Measurements from ENCODE around the gene AHNAK2. TPM values are rescaled to one million over a fixed set of nuclear protein-coding genes. Genes with fewer than 3 reads are reported as not detected.
"Not testable (repeated sequence)": the region's sequence is repeated elsewhere in the genome, so short reads cannot be mapped to it uniquely, and the experiment has no call there.

The AHNAK2 gene
- total RNA-seq, 1 experiment from 2014 or later, result 223 TPM

DNA sequence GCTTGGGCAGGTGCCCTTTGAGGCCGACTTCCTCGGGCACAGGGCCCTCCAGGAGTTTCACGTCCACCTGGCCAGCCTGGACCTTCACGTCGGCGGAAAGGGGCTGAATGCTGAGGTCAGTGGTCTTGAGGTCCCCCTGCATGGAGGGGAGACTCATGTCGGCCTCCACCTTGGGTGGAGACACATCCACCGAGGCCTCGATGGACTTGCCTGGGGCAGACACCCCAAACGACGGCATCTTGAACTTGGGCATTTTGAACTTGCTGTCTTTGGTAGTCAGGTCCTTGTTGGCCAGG, 29.5 kb downstream of the AHNAK2 start:
- H3K4me1 ChIP-seq (ENCODE audit: control insufficient read depth, insufficient read depth, low read length), result no peaks in the 10 kb centered on the region
- BruUV-seq (replicated peaks), result no TSS peak
- intact Hi-C loops (cut with micrococcal nuclease; ENCODE audit: unreplicated experiment) (no loop called here), in situ Hi-C loops (cut with HindIII; ENCODE audit: low pct_unique_long_range_greater_than_20kb, low sequenced_read_pairs) (no loop called here)
- no peak overlapping the region for H3K4me3 ChIP-seq (ENCODE audit: low read depth in 2 of 2, low read length in 2 of 2)
- ATAC-seq (no peak), DNase-seq (ENCODE audit: low read depth, low spot score) (no peak)
- POLR2A ChIA-PET, result no interaction called here
- no peaks in the 10 kb centered on the region for H3K36me3 ChIP-seq (ENCODE audit: control insufficient read depth, insufficient read depth, low read length)
- TF ChIP-seq, protein P1, sequence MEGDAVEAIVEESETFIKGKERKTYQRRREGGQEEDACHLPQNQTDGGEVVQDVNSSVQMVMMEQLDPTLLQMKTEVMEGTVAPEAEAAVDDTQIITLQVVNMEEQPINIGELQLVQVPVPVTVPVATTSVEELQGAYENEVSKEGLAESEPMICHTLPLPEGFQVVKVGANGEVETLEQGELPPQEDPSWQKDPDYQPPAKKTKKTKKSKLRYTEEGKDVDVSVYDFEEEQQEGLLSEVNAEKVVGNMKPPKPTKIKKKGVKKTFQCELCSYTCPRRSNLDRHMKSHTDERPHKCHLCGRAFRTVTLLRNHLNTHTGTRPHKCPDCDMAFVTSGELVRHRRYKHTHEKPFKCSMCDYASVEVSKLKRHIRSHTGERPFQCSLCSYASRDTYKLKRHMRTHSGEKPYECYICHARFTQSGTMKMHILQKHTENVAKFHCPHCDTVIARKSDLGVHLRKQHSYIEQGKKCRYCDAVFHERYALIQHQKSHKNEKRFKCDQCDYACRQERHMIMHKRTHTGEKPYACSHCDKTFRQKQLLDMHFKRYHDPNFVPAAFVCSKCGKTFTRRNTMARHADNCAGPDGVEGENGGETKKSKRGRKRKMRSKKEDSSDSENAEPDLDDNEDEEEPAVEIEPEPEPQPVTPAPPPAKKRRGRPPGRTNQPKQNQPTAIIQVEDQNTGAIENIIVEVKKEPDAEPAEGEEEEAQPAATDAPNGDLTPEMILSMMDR (IDR thresholded peaks at IDR 0.05), result no peak
- TF ChIP-seq POLR2AphosphoS5 (IDR thresholded peaks at IDR 0.05; ENCODE audit: low read depth, low read length) (no peak), TCF7L2 (IDR thresholded peaks at IDR 0.05; ENCODE audit: low read depth, low read length) (no peak), SIN3A (IDR thresholded peaks at IDR 0.05; ENCODE audit: borderline replicate concordance, insufficient read depth, low read depth, low read length) (no peak)
- TF ChIP-seq, protein P2, sequence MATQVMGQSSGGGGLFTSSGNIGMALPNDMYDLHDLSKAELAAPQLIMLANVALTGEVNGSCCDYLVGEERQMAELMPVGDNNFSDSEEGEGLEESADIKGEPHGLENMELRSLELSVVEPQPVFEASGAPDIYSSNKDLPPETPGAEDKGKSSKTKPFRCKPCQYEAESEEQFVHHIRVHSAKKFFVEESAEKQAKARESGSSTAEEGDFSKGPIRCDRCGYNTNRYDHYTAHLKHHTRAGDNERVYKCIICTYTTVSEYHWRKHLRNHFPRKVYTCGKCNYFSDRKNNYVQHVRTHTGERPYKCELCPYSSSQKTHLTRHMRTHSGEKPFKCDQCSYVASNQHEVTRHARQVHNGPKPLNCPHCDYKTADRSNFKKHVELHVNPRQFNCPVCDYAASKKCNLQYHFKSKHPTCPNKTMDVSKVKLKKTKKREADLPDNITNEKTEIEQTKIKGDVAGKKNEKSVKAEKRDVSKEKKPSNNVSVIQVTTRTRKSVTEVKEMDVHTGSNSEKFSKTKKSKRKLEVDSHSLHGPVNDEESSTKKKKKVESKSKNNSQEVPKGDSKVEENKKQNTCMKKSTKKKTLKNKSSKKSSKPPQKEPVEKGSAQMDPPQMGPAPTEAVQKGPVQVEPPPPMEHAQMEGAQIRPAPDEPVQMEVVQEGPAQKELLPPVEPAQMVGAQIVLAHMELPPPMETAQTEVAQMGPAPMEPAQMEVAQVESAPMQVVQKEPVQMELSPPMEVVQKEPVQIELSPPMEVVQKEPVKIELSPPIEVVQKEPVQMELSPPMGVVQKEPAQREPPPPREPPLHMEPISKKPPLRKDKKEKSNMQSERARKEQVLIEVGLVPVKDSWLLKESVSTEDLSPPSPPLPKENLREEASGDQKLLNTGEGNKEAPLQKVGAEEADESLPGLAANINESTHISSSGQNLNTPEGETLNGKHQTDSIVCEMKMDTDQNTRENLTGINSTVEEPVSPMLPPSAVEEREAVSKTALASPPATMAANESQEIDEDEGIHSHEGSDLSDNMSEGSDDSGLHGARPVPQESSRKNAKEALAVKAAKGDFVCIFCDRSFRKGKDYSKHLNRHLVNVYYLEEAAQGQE (IDR thresholded peaks at IDR 0.05; ENCODE audit: insufficient read depth in 1 of 2, low read depth in 2 of 2, low read length in 1 of 2), result no peak
- CTCF ChIA-PET, result no interaction called here
- H3K27ac ChIP-seq (ENCODE audit: low read length), result no peak overlapping the region
- no peaks in the 10 kb centered on the region for H3K27me3 ChIP-seq (ENCODE audit: control insufficient read depth, insufficient read depth, low read length)
- no peaks in the 10 kb centered on the region for H3K9me3 ChIP-seq (ENCODE audit: control insufficient read depth, insufficient read depth, low read depth, low read length)

DNA sequence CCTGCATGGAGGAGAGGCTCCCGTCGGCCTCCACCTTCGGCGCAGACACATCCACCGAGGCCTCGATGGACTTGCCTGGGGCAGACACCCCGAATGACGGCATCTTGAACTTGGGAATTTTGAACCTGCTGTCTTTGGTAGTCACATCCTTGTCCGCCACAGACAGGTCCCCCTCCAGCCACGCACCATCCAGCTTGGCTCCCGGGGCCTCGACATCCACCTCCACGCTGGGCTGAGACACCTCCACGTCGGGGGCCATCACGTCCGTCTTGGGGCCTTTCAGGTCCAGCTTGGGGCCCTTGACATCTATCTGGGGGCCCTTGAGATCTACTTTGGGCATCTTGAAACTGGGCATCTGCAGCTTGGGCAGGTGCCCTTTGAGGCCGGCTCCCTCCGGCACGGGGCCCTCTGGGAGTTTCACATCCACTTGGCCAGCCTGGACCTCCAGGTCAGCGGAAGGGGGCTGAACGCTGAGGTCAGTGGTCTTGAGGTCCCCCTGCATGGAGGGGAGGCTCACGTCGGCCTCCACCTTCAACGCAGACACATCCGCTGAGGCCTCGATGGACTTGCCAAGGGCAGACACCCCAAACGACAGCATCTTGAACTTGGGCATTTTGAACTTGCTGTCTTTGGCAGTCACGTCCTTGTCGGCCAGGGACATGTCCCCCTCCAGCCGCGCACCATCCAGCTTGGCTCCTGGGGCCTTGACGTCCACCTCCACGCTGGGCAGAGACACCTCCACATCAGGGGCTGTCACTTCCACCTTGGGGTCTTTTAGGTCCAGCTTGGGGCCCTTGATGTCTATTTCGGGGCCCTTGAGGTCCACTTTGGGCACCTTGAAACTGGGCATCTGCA, 30.1 kb downstream of the AHNAK2 start:
- CTCF ChIA-PET; intact Hi-C loops (cut with micrococcal nuclease; ENCODE audit: unreplicated experiment): not testable (repeated sequence)
- POLR2A ChIA-PET, result interaction anchor here (0.6 kb wide), 1 partner anchor 16 kb away, joined by 5 read pairs; no protein-coding TSS in a partner anchor

DNA sequence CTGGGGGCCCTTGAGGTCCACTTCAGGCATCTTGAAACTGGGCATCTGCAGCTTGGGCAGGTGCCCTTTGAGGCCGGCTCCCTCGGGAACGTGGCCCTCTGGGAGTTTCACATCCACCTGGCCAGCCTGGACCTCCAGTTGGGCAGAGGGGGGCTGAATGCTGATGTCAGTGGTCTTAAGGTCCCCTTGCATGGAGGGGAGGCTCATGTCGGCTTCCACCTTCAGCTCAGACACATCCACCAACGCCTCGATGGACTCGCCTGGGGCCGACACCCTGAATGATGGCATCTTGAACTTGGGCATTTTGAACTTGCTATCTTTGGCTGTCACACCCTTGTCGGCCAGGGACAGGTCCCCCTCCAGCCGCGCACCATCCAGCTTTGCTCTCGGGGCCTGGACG, 31.0 kb downstream of the AHNAK2 start:
- BruUV-seq (replicated peaks); H3K27ac ChIP-seq (ENCODE audit: low read length); CTCF ChIA-PET; H3K36me3 ChIP-seq (ENCODE audit: control insufficient read depth, insufficient read depth, low read length); H3K27me3 ChIP-seq (ENCODE audit: control insufficient read depth, insufficient read depth, low read length); ATAC-seq; in situ Hi-C loops (cut with HindIII; ENCODE audit: low pct_unique_long_range_greater_than_20kb, low sequenced_read_pairs); H3K4me1 ChIP-seq (ENCODE audit: control insufficient read depth, insufficient read depth, low read length); intact Hi-C loops (cut with micrococcal nuclease; ENCODE audit: unreplicated experiment); DNase-seq (ENCODE audit: low read depth, low spot score); H3K9me3 ChIP-seq (ENCODE audit: control insufficient read depth, insufficient read depth, low read depth, low read length); H3K4me3 ChIP-seq (ENCODE audit: low read depth in 2 of 2, low read length in 2 of 2): not testable (repeated sequence)
- POLR2A ChIA-PET, result interaction anchor here (0.6 kb wide), 1 partner anchor 17 kb away, joined by 5 read pairs; no protein-coding TSS in a partner anchor

More for the DNA sequence above, 30.1 kb downstream of the AHNAK2 start:
- DNase-seq (ENCODE audit: low read depth, low spot score); BruUV-seq (replicated peaks); in situ Hi-C loops (cut with HindIII; ENCODE audit: low pct_unique_long_range_greater_than_20kb, low sequenced_read_pairs); H3K9me3 ChIP-seq (ENCODE audit: control insufficient read depth, insufficient read depth, low read depth, low read length); H3K27me3 ChIP-seq (ENCODE audit: control insufficient read depth, insufficient read depth, low read length); ATAC-seq; H3K27ac ChIP-seq (ENCODE audit: low read length); H3K36me3 ChIP-seq (ENCODE audit: control insufficient read depth, insufficient read depth, low read length); H3K4me1 ChIP-seq (ENCODE audit: control insufficient read depth, insufficient read depth, low read length); H3K4me3 ChIP-seq (ENCODE audit: low read depth in 2 of 2, low read length in 2 of 2): not testable (repeated sequence)

DNA sequence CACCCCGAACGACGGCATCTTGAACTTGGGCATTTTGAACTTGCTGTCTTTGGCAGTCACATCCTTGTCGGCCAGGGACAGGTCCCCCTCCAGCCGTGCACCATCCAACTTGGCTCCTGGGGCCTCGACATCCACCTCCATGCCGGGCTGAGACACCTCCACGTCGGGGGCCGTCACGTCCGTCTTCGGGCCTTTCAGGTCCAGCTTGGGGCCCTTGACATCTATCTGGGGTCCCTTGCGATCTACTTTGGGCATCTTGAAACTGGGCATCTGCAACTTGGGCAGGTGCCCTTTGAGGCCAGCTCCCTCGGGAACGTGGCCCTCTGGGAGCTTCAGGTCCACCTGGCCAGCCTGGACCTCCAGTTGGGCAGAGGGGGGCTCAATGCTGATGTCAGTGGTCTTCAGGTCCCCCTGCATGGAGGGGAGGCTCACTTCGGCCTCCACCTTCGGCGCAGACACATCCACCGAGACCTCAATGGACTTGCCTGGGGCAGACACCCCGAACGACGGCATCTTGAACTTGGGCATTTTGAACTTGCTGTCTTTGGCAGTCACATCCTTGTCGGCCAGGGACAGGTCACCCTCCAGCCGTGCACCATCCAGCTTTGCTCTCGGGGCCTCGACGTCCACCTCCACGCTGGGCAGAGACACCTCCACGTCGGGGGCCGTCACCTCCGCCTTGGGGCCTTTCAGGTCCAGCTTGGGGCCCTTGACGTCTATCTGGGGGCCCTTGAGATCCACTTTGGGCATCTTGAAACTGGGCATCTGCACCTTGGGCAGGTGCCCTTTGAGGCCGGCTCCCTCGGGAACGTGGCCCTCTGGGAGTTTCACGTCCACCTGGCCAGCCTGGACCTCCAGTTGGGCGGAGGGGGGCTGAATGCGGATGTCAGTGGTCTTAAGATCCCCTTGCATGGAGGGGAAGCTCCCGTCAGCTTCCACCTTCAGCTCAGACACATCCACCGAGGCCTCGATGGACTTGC, 31.9 kb downstream of the AHNAK2 start:
- H3K27ac ChIP-seq (ENCODE audit: low read length); H3K36me3 ChIP-seq (ENCODE audit: control insufficient read depth, insufficient read depth, low read length); H3K27me3 ChIP-seq (ENCODE audit: control insufficient read depth, insufficient read depth, low read length); H3K4me3 ChIP-seq (ENCODE audit: low read depth in 2 of 2, low read length in 2 of 2); BruUV-seq (replicated peaks); DNase-seq (ENCODE audit: low read depth, low spot score); in situ Hi-C loops (cut with HindIII; ENCODE audit: low pct_unique_long_range_greater_than_20kb, low sequenced_read_pairs); intact Hi-C loops (cut with micrococcal nuclease; ENCODE audit: unreplicated experiment); H3K9me3 ChIP-seq (ENCODE audit: control insufficient read depth, insufficient read depth, low read depth, low read length); CTCF ChIA-PET; ATAC-seq; H3K4me1 ChIP-seq (ENCODE audit: control insufficient read depth, insufficient read depth, low read length); POLR2A ChIA-PET: not testable (repeated sequence)

DNA sequence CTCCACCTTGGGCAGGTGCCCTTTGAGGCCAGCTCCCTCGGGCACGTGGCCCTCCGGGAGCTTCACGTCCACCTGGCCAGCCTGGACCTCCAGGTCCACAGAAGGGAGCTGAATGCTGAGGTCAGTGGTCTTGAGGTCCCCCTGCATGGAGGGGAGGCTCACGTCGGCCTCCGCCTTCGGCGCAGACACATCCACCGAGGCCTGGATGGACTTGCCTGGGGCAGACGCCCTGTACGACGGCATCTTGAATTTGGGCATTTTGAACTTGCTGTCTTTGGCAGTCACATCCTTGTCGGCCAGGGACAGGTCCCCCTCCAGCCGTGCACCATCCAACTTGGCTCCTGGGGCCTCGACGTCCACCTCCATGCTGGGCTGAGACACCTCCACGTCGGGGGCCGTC, 32.9 kb downstream of the AHNAK2 start:
- in situ Hi-C loops (cut with HindIII; ENCODE audit: low pct_unique_long_range_greater_than_20kb, low sequenced_read_pairs); H3K4me1 ChIP-seq (ENCODE audit: control insufficient read depth, insufficient read depth, low read length); H3K4me3 ChIP-seq (ENCODE audit: low read depth in 2 of 2, low read length in 2 of 2); BruUV-seq (replicated peaks); H3K27ac ChIP-seq (ENCODE audit: low read length); intact Hi-C loops (cut with micrococcal nuclease; ENCODE audit: unreplicated experiment); CTCF ChIA-PET; H3K36me3 ChIP-seq (ENCODE audit: control insufficient read depth, insufficient read depth, low read length); DNase-seq (ENCODE audit: low read depth, low spot score); H3K9me3 ChIP-seq (ENCODE audit: control insufficient read depth, insufficient read depth, low read depth, low read length); POLR2A ChIA-PET; ATAC-seq; H3K27me3 ChIP-seq (ENCODE audit: control insufficient read depth, insufficient read depth, low read length): not testable (repeated sequence)
